ENCODE data around the gene CLIP4. TPM values are rescaled to one million over a fixed set of nuclear protein-coding genes. Genes with fewer than 3 reads are reported as not detected.

CLIP4 gene
- total and polyA plus RNA-seq, 2 of the 4 experiments (the other 2 are of a cell fraction): 29.7 to 66.3 TPM

DNA sequence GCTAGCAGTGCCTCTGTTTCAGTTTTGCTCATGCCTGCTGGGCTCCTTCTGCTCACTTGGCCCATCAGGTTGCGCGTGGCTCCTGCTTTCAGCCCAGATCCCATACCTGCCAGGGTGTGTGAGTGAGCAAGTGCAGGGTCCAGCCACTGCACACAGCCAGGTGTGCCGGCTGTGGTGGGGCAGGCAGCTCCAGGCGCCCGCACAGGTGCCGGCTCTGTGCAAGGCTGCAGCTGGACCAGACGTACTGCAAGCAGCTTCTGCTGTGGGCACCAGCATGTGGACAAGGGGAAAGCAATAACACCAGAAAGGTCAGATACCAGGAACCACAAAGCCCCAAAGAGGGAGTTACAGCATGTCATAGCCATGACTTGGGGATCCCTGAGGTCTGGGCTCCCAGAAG lies 35.3 kb upstream of the CLIP4 start:
- WGBS, 2 experiments (ENCODE audit: extremely low coverage in 2 of 2, insufficient read length in 1 of 2): 82% methylated on average over 3 of the region's 7 CpGs; no CpG with 5 or more reads in 1 of the 2 experiments
- H4K8ac ChIP-seq (ENCODE audit: low read depth in 2 of 2, low read length in 2 of 2): no peak overlapping the region
- no peak overlapping the region for H2BK20ac ChIP-seq (ENCODE audit: low read depth, low read length)
- ATAC-seq (ENCODE audit: low read depth) (no peak), DNase-seq (no peak)
- H3K18ac ChIP-seq (ENCODE audit: low read depth, low read length): no peak overlapping the region
- H3K27ac ChIP-seq (ENCODE audit: insufficient read depth, low read length): no peak overlapping the region
- H4K5ac ChIP-seq (ENCODE audit: low read depth, low read length): no peak overlapping the region
- no peak overlapping the region for H3K4me3 ChIP-seq (ENCODE audit: insufficient read depth, low read depth, low read length)
- TF ChIP-seq MAFK (IDR thresholded peaks at IDR 0.05; ENCODE audit: low read depth, low read length) (no peak), RCOR1 (IDR thresholded peaks at IDR 0.05; ENCODE audit: insufficient replicate concordance, low read length) (no peak), SMC3 (IDR thresholded peaks at IDR 0.05; ENCODE audit: low read depth, low read length) (no peak), CEBPB (IDR thresholded peaks at IDR 0.05; ENCODE audit: low read depth, low read length) (no peak), MXI1 (IDR thresholded peaks at IDR 0.05; ENCODE audit: borderline replicate concordance, low read depth, low read length) (no peak), NFE2L2 (IDR thresholded peaks at IDR 0.05; ENCODE audit: low read depth, low read length) (no peak), RFX5 (IDR thresholded peaks at IDR 0.05; ENCODE audit: low read depth, low read length) (no peak), CHD1 (IDR thresholded peaks at IDR 0.05; ENCODE audit: low read depth, low read length) (no peak), BHLHE40 (IDR thresholded peaks at IDR 0.05; ENCODE audit: low read depth, low read length) (no peak), FOS (IDR thresholded peaks at IDR 0.05; ENCODE audit: low read depth, low read length) (no peak), MAZ (IDR thresholded peaks at IDR 0.05; ENCODE audit: borderline replicate concordance, low read depth, low read length) (no peak), POLR2A (IDR thresholded peaks at IDR 0.05; ENCODE audit: low read depth, low read length) (no peak), RAD21 (IDR thresholded peaks at IDR 0.05; ENCODE audit: low read length) (no peak)
- TF ChIP-seq, protein P1, sequence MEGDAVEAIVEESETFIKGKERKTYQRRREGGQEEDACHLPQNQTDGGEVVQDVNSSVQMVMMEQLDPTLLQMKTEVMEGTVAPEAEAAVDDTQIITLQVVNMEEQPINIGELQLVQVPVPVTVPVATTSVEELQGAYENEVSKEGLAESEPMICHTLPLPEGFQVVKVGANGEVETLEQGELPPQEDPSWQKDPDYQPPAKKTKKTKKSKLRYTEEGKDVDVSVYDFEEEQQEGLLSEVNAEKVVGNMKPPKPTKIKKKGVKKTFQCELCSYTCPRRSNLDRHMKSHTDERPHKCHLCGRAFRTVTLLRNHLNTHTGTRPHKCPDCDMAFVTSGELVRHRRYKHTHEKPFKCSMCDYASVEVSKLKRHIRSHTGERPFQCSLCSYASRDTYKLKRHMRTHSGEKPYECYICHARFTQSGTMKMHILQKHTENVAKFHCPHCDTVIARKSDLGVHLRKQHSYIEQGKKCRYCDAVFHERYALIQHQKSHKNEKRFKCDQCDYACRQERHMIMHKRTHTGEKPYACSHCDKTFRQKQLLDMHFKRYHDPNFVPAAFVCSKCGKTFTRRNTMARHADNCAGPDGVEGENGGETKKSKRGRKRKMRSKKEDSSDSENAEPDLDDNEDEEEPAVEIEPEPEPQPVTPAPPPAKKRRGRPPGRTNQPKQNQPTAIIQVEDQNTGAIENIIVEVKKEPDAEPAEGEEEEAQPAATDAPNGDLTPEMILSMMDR (conservative IDR thresholded peaks at IDR 0.05; ENCODE audit: low read depth, low read length): no peak
- TF ChIP-seq, protein P2, sequence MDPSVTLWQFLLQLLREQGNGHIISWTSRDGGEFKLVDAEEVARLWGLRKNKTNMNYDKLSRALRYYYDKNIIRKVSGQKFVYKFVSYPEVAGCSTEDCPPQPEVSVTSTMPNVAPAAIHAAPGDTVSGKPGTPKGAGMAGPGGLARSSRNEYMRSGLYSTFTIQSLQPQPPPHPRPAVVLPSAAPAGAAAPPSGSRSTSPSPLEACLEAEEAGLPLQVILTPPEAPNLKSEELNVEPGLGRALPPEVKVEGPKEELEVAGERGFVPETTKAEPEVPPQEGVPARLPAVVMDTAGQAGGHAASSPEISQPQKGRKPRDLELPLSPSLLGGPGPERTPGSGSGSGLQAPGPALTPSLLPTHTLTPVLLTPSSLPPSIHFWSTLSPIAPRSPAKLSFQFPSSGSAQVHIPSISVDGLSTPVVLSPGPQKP (IDR thresholded peaks at IDR 0.05; ENCODE audit: borderline replicate concordance, low read depth, low read length): no peak
- TF ChIP-seq, protein P3, sequence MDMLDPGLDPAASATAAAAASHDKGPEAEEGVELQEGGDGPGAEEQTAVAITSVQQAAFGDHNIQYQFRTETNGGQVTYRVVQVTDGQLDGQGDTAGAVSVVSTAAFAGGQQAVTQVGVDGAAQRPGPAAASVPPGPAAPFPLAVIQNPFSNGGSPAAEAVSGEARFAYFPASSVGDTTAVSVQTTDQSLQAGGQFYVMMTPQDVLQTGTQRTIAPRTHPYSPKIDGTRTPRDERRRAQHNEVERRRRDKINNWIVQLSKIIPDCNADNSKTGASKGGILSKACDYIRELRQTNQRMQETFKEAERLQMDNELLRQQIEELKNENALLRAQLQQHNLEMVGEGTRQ (IDR thresholded peaks at IDR 0.05; ENCODE audit: low read depth, low read length): no peak
- no peaks in the 10 kb centered on the region for H3K36me3 ChIP-seq (ENCODE audit: control insufficient read depth, insufficient read depth, low read length)
- no peaks in the 10 kb centered on the region for H3K79me1 ChIP-seq (ENCODE audit: low read depth in 1 of 2, low read length in 2 of 2)
- intact Hi-C loops (cut with micrococcal nuclease): no loop called here
- no peak overlapping the region for H2BK120ac ChIP-seq (ENCODE audit: low read depth, low read length)
- no peak overlapping the region for H4K91ac ChIP-seq (ENCODE audit: insufficient read depth, low read depth, low read length)
- H2BK5ac ChIP-seq (ENCODE audit: low read depth, low read length, poor library complexity, severe bottlenecking): no peak overlapping the region
- H2AK5ac ChIP-seq (ENCODE audit: low read depth, low read length): no peak overlapping the region
- H3K9me1 ChIP-seq (ENCODE audit: insufficient read depth, low read length): no peaks in the 10 kb centered on the region
- no peaks in the 10 kb centered on the region for H4K20me1 ChIP-seq (ENCODE audit: insufficient read depth, low read length)
- H3K9me3 ChIP-seq (ENCODE audit: control insufficient read depth, insufficient read depth, low read length): peaks cover 11% of the 10 kb centered on the region
- POLR2A ChIA-PET (ENCODE audit: unreplicated experiment): no interaction called here
- H2BK15ac ChIP-seq (ENCODE audit: low read depth, low read length): no peak overlapping the region
- CTCF ChIA-PET: no interaction called here
- H3K4me2 ChIP-seq (ENCODE audit: low read depth, low read length): no peak overlapping the region
- H3K23ac ChIP-seq (ENCODE audit: low read depth, low read length): no peak overlapping the region
- H3K14ac ChIP-seq (replicated peaks; ENCODE audit: low read depth, low read length): no peak overlapping the region
- no peak overlapping the region for H3K56ac ChIP-seq (ENCODE audit: extremely low read depth, insufficient read depth, low read length)
- in situ Hi-C loops (cut with MboI; ENCODE audit: low sequenced_read_pairs): no loop called here
- H2AFZ ChIP-seq (replicated peaks; ENCODE audit: low read length, poor library complexity): no peak overlapping the region
- dilution Hi-C loops (cut with HindIII; ENCODE audit: low sequenced_read_pairs, unreplicated experiment): no loop called here
- no peak overlapping the region for H2AK9ac ChIP-seq (replicated peaks; ENCODE audit: low read depth, low read length, poor library complexity)
- H3K4ac ChIP-seq (ENCODE audit: low read depth, low read length): no peak overlapping the region
- H3K27me3 ChIP-seq (ENCODE audit: control insufficient read depth, insufficient read depth, low read length): no peaks in the 10 kb centered on the region; the same call in 1 of the 2 replicates
- H3K9ac ChIP-seq (ENCODE audit: low read depth, low read length): no peak overlapping the region
- no peaks in the 10 kb centered on the region for H3K4me1 ChIP-seq (ENCODE audit: control insufficient read depth, insufficient read depth, low read length)
- BruUV-seq (replicated peaks): no TSS peak
